Brain microvascular endothelial cell (primary cell): ENCODE results near the gene SYNGR1.

ENCODE experiments used
- DNase-seq: peaks from one replicate; pipeline ENCODE4 v3.0.0-alpha.2; 2020
- H3K27ac ChIP-seq: fragments of 250-450 bp; sonication (Bioruptor Pico); 2 replicates; pipeline ENCODE4 v1.5.1; 2020; ENCODE audit warnings: mild to moderate bottlenecking, moderate library complexity
- H3K27me3 ChIP-seq: fragments of 250-450 bp; sonication (Bioruptor Pico); replicated peaks from 2 replicates; pipeline ENCODE4 v1.5.1; 2020; ENCODE audit warnings: mild to moderate bottlenecking
- H3K36me3 ChIP-seq: fragments of 250-450 bp; sonication (Bioruptor Pico); replicated peaks from 2 replicates; pipeline ENCODE4 v1.5.1; 2020; ENCODE audit warnings: mild to moderate bottlenecking
- H3K4me3 ChIP-seq: 2 replicates; pipeline ENCODE4 v1.5.1; 2011; ENCODE audit warnings: low read depth, mild to moderate bottlenecking, control low read depth, low read length, moderate library complexity
- in situ Hi-C: cut with HindIII; loops from 2 replicates; pipeline ENCODE4 v1.10.0; 2017; ENCODE audit warnings: low sequenced_read_pairs, low pct_ligation_motif_present
- TF ChIP-seq, protein P1 (sequence below): IDR thresholded peaks from 2 replicates; pipeline ENCODE4 v1.5.1; 2011; ENCODE audit warnings: low read depth, mild to moderate bottlenecking, moderate library complexity, low read length, control low read depth, inconsistent platforms; ENCODE audit errors: missing control alignments

The SYNGR1 gene

DNA sequence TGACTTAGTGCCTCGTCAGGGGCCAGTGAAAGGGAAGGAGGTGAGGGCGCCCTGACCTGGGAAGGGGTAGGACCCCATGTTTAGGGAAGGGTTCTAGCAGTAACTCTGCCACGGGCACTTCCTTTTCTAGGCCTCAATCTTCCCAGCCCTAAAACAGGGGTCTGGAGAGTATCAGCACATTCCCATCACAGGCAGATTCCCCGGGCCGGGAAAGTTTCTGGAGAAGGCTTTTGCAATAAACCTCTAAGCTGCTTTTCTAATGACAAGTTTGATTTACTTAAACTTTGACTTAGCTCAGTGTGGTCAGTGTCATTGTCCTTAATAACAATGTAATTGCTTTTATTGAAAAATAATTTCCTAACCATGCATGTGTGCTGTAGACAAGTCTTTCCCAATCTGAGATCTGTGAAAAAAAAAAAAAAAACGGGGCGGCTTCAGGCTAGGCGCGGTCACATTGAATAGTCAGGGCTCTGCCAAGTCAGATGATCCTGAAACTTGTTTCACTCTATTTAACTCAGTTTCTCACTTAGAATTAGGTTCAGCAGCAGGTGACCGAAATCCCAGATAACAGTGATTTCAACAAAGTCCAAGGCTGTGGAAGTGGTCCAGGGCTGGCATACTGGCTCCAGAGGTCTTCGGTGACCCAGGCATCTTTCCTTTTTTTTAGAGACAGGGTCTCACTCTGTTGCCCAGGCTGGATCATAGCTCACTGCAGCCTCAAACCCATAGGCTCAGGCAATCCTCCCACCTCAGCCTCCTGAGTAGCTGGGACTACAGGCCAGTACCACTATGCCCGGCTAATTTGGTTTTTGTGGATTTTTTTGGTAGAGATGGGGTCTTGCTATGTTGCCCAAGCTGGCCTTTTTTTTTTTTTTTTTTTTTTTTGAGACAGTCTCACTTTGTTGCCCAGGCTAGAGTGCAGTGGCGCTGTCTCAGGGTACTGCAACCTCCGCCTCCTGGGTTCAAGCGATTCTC is 30.3 kb downstream of the SYNGR1 start:
- Histone ChIP-seq H3K27me3 (no peaks in the 10 kb centered on the region), H3K36me3 (no peaks in the 10 kb centered on the region), H3K27ac (no peak overlapping the region), H3K4me3 (no peak overlapping the region)
- TF ChIP-seq, protein P1, sequence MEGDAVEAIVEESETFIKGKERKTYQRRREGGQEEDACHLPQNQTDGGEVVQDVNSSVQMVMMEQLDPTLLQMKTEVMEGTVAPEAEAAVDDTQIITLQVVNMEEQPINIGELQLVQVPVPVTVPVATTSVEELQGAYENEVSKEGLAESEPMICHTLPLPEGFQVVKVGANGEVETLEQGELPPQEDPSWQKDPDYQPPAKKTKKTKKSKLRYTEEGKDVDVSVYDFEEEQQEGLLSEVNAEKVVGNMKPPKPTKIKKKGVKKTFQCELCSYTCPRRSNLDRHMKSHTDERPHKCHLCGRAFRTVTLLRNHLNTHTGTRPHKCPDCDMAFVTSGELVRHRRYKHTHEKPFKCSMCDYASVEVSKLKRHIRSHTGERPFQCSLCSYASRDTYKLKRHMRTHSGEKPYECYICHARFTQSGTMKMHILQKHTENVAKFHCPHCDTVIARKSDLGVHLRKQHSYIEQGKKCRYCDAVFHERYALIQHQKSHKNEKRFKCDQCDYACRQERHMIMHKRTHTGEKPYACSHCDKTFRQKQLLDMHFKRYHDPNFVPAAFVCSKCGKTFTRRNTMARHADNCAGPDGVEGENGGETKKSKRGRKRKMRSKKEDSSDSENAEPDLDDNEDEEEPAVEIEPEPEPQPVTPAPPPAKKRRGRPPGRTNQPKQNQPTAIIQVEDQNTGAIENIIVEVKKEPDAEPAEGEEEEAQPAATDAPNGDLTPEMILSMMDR: no peak
- in situ Hi-C loops: no loop called here
- DNase-seq: no peak

DNA sequence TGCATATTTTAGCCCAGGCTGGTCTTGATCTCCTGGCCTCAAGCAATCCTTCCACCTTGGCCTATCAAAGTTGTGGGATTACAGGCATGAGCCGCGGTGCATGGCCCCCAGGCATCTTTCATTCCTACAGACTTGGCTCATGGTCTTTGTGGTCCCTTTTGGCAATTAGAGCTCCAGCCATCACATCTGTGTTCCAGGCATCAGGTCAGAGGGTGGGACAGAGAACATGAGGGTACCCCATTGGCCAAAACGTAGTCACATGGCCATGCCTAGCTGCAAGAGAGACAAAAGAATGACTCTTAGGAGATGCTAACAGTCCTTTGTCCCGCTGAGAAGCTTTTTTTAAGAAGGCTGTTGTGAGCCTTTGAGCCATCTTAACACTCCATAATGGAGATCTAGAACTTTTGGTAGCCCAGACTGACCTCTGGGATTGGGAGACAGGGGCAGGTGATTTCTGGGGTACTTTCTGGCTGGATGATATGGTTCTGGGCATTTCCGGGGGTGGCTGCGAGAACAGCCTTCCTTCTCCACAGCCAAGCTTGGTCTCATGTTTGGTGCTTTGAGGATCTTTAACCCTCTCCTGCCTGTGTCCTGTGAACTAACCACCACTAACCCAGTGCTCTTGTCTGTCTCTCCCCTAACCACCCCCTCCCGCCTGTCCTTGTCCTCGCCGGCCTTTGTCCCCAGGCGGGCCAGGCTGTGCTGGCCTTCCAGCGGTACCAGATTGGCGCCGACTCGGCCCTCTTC is 31.4 kb downstream of the SYNGR1 start:
- Histone ChIP-seq H3K4me3 (no peak overlapping the region), H3K27ac (no peak overlapping the region), H3K27me3 (no peaks in the 10 kb centered on the region), H3K36me3 (no peaks in the 10 kb centered on the region)
- DNase-seq: no peak
- TF ChIP-seq, protein P1: no peak
- in situ Hi-C loops: no loop called here

DNA sequence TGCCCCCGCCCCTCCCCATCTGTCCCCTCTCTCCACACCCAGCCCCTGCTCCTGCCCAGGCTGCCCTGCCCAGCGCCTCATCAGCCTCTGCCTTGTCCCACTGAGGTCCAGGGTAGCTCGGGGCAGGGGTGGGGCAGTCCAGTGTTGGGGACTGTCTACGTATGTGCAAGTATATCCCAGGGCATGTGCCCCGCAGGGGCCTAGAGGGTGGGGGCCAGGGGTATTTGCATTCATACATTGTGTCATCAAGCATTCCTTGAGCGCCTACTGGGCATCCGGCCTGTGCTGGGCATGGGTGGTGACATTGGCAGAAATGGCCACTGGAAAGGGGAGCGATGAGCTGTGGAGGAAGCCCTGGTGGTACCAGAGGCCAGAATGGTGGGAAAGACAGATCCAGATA is 32.1 kb downstream of the SYNGR1 start:
- H3K27me3 ChIP-seq: no peaks in the 10 kb centered on the region
- TF ChIP-seq, protein P1: no peak

DNA sequence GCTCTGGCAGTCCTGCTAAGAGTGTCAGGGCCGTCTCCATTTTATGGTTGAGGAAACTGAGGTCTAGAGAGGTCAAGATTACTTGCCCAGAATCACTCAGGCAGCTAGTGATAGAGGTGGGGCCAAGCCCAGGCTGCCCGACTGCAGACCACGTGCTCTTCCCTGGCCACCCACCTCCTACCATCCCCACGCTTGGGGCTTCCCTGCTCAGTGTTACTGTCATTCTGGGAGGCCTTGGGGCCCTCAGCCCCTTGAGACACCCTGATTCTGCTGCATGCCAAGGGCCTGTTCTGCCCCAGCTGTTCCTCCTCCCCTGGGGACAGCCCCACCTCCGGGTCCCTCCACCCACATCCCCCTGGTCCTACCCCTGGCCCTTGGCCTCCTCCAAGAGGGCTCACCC is 32.6 kb downstream of the SYNGR1 start:
- TF ChIP-seq, protein P1: no peak
- no peak for DNase-seq
- H3K27ac ChIP-seq: no peak overlapping the region
- in situ Hi-C loops: no loop called here
- no peaks in the 10 kb centered on the region for H3K36me3 ChIP-seq
- no peak overlapping the region for H3K4me3 ChIP-seq
- no peaks in the 10 kb centered on the region for H3K27me3 ChIP-seq

More for the DNA sequence above, 32.1 kb downstream of the SYNGR1 start:
- Histone ChIP-seq H3K36me3 (no peaks in the 10 kb centered on the region), H3K27ac (no peak overlapping the region), H3K4me3 (no peak overlapping the region)
- in situ Hi-C loops: no loop called here
- DNase-seq: no peak

DNA sequence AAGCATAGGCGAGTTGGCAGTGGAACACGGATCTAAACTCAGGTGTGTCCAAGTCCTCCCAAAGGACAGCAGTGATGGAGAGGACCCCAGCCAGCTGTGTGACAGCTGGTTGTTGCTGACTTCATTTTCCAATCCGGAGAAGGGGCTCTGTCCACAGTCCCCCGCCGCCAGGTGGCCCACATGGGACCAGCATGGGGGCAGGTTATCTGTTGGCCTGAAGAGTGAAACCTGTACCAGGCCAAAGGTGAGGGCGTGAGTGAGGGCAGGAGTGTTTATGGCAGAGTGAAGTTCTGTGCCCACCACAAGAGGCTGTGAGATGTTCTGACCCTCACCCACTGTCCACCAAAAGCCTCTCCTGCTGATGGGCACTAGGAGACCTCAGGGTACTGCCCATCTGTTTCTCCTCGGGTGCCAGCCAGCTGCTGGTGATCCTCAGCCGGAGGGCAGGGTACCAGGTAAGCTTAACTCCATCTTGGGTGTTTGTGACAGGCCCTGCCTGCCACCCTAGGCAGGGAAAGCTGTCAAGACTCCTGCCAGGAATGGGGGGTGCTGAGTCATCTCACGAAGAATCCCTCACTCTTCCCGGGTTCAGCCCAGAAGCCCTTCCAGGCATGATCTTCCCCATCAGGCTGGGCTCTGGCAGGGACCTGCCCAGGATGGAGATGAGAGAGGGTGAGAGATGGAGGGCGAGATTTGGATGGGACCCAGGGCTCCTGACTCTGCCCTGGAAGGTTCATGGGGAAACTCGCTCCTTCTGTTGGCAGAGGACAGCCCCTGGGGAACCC is 34.2 kb downstream of the SYNGR1 start:
- DNase-seq: no peak
- Histone ChIP-seq H3K27ac (no peak overlapping the region), H3K36me3 (no peaks in the 10 kb centered on the region), H3K4me3 (no peak overlapping the region), H3K27me3 (no peaks in the 10 kb centered on the region)
- TF ChIP-seq, protein P1: no peak
- in situ Hi-C loops: no loop called here
